HEK293 (cell line): ENCODE results near the gene PBX3.

Experiments used
- FEZF1 ChIP-seq: fragments of 450-650 bp; formaldehyde crosslinking; IDR thresholded peaks from 2 replicates; pipeline ENCODE4 v1.5.1; 2016; ENCODE audit warnings: missing biosample characterization, missing genetic modification characterization
- GFI1B ChIP-seq: fragments of 450-650 bp; formaldehyde crosslinking; IDR thresholded peaks from 2 replicates; pipeline ENCODE4 v1.5.1; 2016; ENCODE audit warnings: missing biosample characterization, missing genetic modification characterization
- KLF10 ChIP-seq: fragments of 450-650 bp; IDR thresholded peaks from 2 replicates; pipeline ENCODE4 v1.5.1; 2018; ENCODE audit warnings: missing biosample characterization, mild to moderate bottlenecking, missing genetic modification characterization
- OSR2 ChIP-seq: fragments of 450-650 bp; formaldehyde crosslinking; IDR thresholded peaks from 2 replicates; pipeline ENCODE4 v1.5.1; 2016; ENCODE audit warnings: missing biosample characterization, missing genetic modification characterization
- OVOL3 ChIP-seq: fragments of 450-650 bp; formaldehyde crosslinking; IDR thresholded peaks from 2 replicates; pipeline ENCODE4 v1.5.1; 2016; ENCODE audit warnings: missing biosample characterization, missing genetic modification characterization
- RBAK ChIP-seq: fragments of 450-650 bp; formaldehyde crosslinking; IDR thresholded peaks from 2 replicates; pipeline ENCODE4 v1.5.1; 2016; ENCODE audit warnings: missing biosample characterization, missing genetic modification characterization
- SP2 ChIP-seq: fragments of 450-650 bp; formaldehyde crosslinking; IDR thresholded peaks from 2 replicates; pipeline ENCODE4 v1.5.1; 2016; ENCODE audit warnings: missing biosample characterization, missing genetic modification characterization
- TRIM28 ChIP-seq: IDR thresholded peaks from 2 replicates; pipeline ENCODE4 v1.6.1; 2011; ENCODE audit warnings: low read length, control low read depth, borderline replicate concordance
- WT1 ChIP-seq: fragments of 450-650 bp; formaldehyde crosslinking; IDR thresholded peaks from 2 replicates; pipeline ENCODE4 v1.5.1; 2016; ENCODE audit warnings: missing biosample characterization, missing genetic modification characterization
- ZBTB17 ChIP-seq: fragments of 450-650 bp; formaldehyde crosslinking; IDR thresholded peaks from 2 replicates; pipeline ENCODE4 v1.5.1; 2016; ENCODE audit warnings: missing biosample characterization, missing genetic modification characterization
- ZIC2 ChIP-seq: fragments of 450-650 bp; formaldehyde crosslinking; IDR thresholded peaks from 2 replicates; pipeline ENCODE4 v1.5.1; 2016; ENCODE audit warnings: missing biosample characterization, missing genetic modification characterization
- ZNF24 ChIP-seq: fragments of 450-650 bp; formaldehyde crosslinking; IDR thresholded peaks from 2 replicates; pipeline ENCODE4 v1.5.1; 2016; ENCODE audit warnings: missing biosample characterization, missing genetic modification characterization
- ZNF311 ChIP-seq: fragments of 450-650 bp; formaldehyde crosslinking; IDR thresholded peaks from 2 replicates; pipeline ENCODE4 v1.5.1; 2017; ENCODE audit warnings: missing biosample characterization, missing genetic modification characterization, borderline replicate concordance
- ZNF37A ChIP-seq: fragments of 450-650 bp; IDR thresholded peaks from 2 replicates; pipeline ENCODE4 v1.5.1; 2018; ENCODE audit warnings: missing biosample characterization, missing genetic modification characterization
- ZNF391 ChIP-seq: fragments of 450-650 bp; formaldehyde crosslinking; IDR thresholded peaks from 2 replicates; pipeline ENCODE4 v1.5.1; 2016; ENCODE audit warnings: low read depth, missing biosample characterization, missing genetic modification characterization, borderline replicate concordance
- ZNF416 ChIP-seq: fragments of 450-650 bp; formaldehyde crosslinking; IDR thresholded peaks from 2 replicates; pipeline ENCODE4 v1.5.1; 2016; ENCODE audit warnings: missing biosample characterization, missing genetic modification characterization
- ZNF426 ChIP-seq: fragments of 450-650 bp; formaldehyde crosslinking; IDR thresholded peaks from 2 replicates; pipeline ENCODE4 v1.5.1; 2017; ENCODE audit warnings: missing biosample characterization, missing genetic modification characterization, mild to moderate bottlenecking, inconsistent platforms, moderate library complexity
- ZNF561 ChIP-seq: fragments of 450-650 bp; IDR thresholded peaks from 2 replicates; pipeline ENCODE4 v1.5.1; 2018; ENCODE audit warnings: missing biosample characterization, missing genetic modification characterization, borderline replicate concordance
- ZNF843 ChIP-seq: fragments of 450-650 bp; formaldehyde crosslinking; IDR thresholded peaks from 2 replicates; pipeline ENCODE4 v1.5.1; 2016; ENCODE audit warnings: missing biosample characterization, missing genetic modification characterization
- ZSCAN30 ChIP-seq: fragments of 450-650 bp; IDR thresholded peaks from 2 replicates; pipeline ENCODE4 v1.5.1; 2018; ENCODE audit warnings: missing biosample characterization, mild to moderate bottlenecking, missing genetic modification characterization, moderate library complexity
- TF ChIP-seq, protein P1 (sequence below): fragments of 450-650 bp; formaldehyde crosslinking; IDR thresholded peaks from 2 replicates; pipeline ENCODE4 v1.5.1; 2017; ENCODE audit warnings: missing biosample characterization, missing genetic modification characterization
- TF ChIP-seq, protein P2 (sequence below): fragments of 450-650 bp; formaldehyde crosslinking; IDR thresholded peaks from 2 replicates; pipeline ENCODE4 v1.5.1; 2017; ENCODE audit warnings: missing biosample characterization, missing genetic modification characterization
- TF ChIP-seq, protein P3 (sequence below): fragments of 450-650 bp; formaldehyde crosslinking; IDR thresholded peaks from 2 replicates; pipeline ENCODE4 v1.5.1; 2016; ENCODE audit warnings: missing biosample characterization, missing genetic modification characterization
- TF ChIP-seq, protein P4 (sequence below): fragments of 450-650 bp; formaldehyde crosslinking; IDR thresholded peaks from 2 replicates; pipeline ENCODE4 v1.5.1; 2016; ENCODE audit warnings: missing biosample characterization, missing genetic modification characterization

The PBX3 gene

DNA sequence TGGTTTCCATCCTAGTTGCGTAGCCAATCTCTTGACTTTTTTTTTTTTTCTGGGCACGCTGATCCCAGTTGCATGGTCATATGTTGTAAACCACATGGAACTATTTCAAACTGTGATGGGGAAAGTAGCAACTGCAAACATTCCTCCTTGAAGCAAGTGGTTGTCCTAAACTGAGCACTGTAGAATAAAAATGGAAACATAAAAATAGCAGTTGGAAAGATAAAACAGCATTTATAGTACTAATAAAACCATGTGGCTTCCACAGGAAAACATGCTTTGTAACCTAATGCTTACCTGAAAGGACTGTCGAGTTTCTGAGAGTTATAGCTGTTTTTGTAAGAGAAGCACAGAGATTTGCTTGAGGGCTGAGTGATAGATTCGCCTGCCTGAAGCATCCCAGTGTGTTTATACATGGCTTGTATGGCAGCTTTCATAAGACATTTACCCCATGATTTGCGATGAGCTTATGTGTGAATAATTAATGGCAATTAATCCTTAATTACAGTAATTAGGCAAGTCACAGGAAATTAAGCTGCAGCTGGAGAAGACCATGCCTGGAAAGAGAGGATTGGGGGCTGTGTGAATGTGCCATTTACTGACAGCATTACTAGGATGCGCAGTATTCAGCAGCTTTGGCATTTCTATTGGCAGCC, 136.5 kb downstream of the PBX3 start (continued):
- TF ChIP-seq, protein P1, sequence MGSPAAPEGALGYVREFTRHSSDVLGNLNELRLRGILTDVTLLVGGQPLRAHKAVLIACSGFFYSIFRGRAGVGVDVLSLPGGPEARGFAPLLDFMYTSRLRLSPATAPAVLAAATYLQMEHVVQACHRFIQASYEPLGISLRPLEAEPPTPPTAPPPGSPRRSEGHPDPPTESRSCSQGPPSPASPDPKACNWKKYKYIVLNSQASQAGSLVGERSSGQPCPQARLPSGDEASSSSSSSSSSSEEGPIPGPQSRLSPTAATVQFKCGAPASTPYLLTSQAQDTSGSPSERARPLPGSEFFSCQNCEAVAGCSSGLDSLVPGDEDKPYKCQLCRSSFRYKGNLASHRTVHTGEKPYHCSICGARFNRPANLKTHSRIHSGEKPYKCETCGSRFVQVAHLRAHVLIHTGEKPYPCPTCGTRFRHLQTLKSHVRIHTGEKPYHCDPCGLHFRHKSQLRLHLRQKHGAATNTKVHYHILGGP (tag by site-specific recombination), result peak; percentile 87
- TF ChIP-seq SP2 (tag by site-specific recombination) (no peak), ZBTB17 (tag by site-specific recombination) (peak; percentile 87), ZNF311 (tag by site-specific recombination) (no peak), OSR2 (tag by site-specific recombination) (peak; percentile 90), GFI1B (tag by site-specific recombination) (peak; percentile 86), OVOL3 (tag by site-specific recombination) (peak; percentile 49; the same call in 1 of the 2 replicates), ZSCAN30 (tag by site-specific recombination) (0 out of 2 replicates have a peak, but pooled peaks have one; percentile 47), RBAK (tag by site-specific recombination) (no peak), TRIM28 (0 out of 2 replicates have a peak, but pooled peaks have one; percentile 39), FEZF1 (tag by site-specific recombination) (peak; percentile 100), ZNF416 (no peak), ZNF37A (tag by site-specific recombination) (no peak), ZNF391 (tag by site-specific recombination) (no peak), ZNF24 (tag by site-specific recombination) (no peak; the same call in 1 of the 2 replicates), ZNF561 (tag by site-specific recombination) (0 out of 2 replicates have a peak, but pooled peaks have one; percentile 43), ZNF426 (no peak), WT1 (tag by site-specific recombination) (peak; percentile 47; the same call in 1 of the 2 replicates), ZNF843 (tag by site-specific recombination) (peak; percentile 92), ZIC2 (tag by site-specific recombination) (peak; percentile 79), KLF10 (tag by site-specific recombination) (0 out of 2 replicates have a peak, but pooled peaks have one; percentile 16)
- TF ChIP-seq, protein P2, sequence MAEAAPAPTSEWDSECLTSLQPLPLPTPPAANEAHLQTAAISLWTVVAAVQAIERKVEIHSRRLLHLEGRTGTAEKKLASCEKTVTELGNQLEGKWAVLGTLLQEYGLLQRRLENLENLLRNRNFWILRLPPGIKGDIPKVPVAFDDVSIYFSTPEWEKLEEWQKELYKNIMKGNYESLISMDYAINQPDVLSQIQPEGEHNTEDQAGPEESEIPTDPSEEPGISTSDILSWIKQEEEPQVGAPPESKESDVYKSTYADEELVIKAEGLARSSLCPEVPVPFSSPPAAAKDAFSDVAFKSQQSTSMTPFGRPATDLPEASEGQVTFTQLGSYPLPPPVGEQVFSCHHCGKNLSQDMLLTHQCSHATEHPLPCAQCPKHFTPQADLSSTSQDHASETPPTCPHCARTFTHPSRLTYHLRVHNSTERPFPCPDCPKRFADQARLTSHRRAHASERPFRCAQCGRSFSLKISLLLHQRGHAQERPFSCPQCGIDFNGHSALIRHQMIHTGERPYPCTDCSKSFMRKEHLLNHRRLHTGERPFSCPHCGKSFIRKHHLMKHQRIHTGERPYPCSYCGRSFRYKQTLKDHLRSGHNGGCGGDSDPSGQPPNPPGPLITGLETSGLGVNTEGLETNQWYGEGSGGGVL (tag by site-specific recombination), result no peak
- TF ChIP-seq, protein P3, sequence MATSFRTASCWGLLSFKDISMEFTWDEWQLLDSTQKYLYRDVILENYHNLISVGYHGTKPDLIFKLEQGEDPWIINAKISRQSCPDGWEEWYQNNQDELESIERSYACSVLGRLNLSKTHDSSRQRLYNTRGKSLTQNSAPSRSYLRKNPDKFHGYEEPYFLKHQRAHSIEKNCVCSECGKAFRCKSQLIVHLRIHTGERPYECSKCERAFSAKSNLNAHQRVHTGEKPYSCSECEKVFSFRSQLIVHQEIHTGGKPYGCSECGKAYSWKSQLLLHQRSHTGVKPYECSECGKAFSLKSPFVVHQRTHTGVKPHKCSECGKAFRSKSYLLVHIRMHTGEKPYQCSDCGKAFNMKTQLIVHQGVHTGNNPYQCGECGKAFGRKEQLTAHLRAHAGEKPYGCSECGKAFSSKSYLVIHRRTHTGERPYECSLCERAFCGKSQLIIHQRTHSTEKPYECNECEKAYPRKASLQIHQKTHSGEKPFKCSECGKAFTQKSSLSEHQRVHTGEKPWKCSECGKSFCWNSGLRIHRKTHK, result no peak
- TF ChIP-seq, protein P4, sequence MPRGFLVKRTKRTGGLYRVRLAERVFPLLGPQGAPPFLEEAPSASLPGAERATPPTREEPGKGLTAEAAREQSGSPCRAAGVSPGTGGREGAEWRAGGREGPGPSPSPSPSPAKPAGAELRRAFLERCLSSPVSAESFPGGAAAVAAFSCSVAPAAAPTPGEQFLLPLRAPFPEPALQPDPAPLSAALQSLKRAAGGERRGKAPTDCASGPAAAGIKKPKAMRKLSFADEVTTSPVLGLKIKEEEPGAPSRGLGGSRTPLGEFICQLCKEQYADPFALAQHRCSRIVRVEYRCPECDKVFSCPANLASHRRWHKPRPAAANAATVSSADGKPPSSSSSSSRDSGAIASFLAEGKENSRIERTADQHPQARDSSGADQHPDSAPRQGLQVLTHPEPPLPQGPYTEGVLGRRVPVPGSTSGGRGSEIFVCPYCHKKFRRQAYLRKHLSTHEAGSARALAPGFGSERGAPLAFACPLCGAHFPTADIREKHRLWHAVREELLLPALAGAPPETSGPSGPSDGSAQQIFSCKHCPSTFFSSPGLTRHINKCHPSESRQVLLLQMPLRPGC (tag by site-specific recombination), result no peak
